Loucy (cell line): ENCODE results near the gene GRIP2.

Experiments used
- CTCF ChIP-seq: fragments of 200-600 bp; sonication (generic); conservative IDR thresholded peaks from 2 replicates; pipeline ENCODE4 v1.5.1; 2014; ENCODE audit warnings: mild to moderate bottlenecking, antibody characterized with exemption, low read length
- EZH2phosphoT487 ChIP-seq: fragments of 200-600 bp; IDR thresholded peaks from 2 replicates; pipeline ENCODE4 v1.6.1; 2018; ENCODE audit warnings: antibody characterized with exemption, mild to moderate bottlenecking, moderate library complexity, borderline replicate concordance

DNA sequence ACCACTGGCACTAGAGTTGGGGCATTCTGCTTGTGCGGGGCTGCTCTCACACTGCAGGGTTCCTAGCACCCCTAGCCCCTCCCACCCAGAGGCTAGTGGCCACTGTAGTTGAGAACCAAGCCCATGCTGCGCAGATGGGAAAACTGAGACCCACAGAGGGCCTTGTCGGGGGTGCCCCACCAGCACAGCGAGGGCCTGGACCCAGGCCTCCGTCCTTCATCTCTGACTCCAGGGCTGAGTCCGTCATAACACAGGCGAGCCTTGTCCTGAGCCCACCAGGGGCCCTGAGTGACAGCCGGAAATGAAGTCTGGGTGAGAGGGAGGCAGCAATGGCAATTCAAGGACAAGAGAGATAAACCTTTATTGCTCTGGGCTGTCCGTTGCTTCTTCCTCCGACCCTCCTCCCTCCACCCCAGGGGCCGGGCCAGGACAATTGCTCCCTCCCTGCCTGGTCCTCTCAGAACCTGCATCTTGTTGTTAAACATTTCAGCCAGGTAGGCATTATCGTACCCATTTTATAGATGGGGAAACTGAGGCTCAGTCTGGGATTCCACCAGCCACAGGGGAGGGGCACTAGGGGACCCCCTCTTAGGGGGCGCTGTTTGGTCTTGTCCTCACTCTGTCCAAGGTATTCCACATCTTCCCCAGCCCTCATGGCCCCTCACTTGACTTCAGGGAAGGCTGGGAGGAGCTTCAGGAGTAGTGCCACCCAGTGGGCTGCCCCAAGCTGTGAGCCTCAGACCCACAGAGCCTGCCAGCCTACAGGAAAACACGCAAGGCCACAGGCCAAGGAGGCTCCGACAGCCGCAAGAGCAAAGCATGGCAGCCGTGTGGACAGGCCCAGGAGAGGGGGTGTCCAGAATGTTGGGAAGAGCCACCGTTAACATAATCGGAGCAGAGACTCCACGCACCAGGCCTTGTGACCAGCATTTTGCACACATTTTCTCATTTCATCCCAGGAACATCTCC, 4.4 kb upstream of the GRIP2 start:
- TF ChIP-seq CTCF (no peak), EZH2phosphoT487 (no peak)
